ENCODE measurements around the gene SUSD6. TPM values are rescaled to one million over a fixed set of nuclear protein-coding genes. Genes with fewer than 3 reads are reported as not detected.

SUSD6 gene
- total and polyA plus RNA-seq, 4 donors, result 6.8 to 10.8 (median 7.6) TPM

- no peaks in the 10 kb centered on the region for H3K9me3 ChIP-seq (ENCODE audit: control insufficient read depth in 4 of 4, low read length in 3 of 4)
- no peaks in the 10 kb centered on the region for H3K36me3 ChIP-seq (ENCODE audit: control insufficient read depth in 4 of 4, insufficient read depth in 3 of 4, low read depth in 1 of 4, low read length in 3 of 4)
- peaks cover 3 to 66% (median 54%) of the 10 kb centered on the region in 4 donors for H3K4me1 ChIP-seq (ENCODE audit: control insufficient read depth in 4 of 4, insufficient read depth in 4 of 4, low read length in 3 of 4)
- H3K27me3 ChIP-seq (ENCODE audit: control insufficient read depth in 4 of 4, insufficient read depth in 4 of 4, low read length in 3 of 4), result no peaks in the 10 kb centered on the region
- TF ChIP-seq HNF4G (IDR thresholded peaks at IDR 0.05) (no peak), MAX (IDR thresholded peaks at IDR 0.05) (peak; percentile 16)
- peak overlapping the region; percentile 83 to 84 for H3K27ac ChIP-seq (ENCODE audit: low read depth in 1 of 2, low read length in 2 of 2)
- no peak overlapping the region for H3K4me3 ChIP-seq (ENCODE audit: low read depth in 1 of 3, low read length in 3 of 3)
- no peak overlapping the region for H3K9ac ChIP-seq (ENCODE audit: low read depth in 1 of 2, low read length in 2 of 2)
- DNase-seq (ENCODE audit: low spot score), result no peak
- WGBS, result 28% methylated on average over 2 of the region's 2 CpGs
Measured at GRCh38 chr14:69614592-69614991, 3.2 kb downstream of the SUSD6 start.

- WGBS, result 68% methylated on average over 5 of the region's 5 CpGs
- peak overlapping the region; percentile 83 to 84 for H3K27ac ChIP-seq (ENCODE audit: low read depth in 1 of 2, low read length in 2 of 2)
- no peaks in the 10 kb centered on the region for H3K9me3 ChIP-seq (ENCODE audit: control insufficient read depth in 4 of 4, low read length in 3 of 4)
- no peak overlapping the region for H3K4me3 ChIP-seq (ENCODE audit: low read depth in 1 of 3, low read length in 3 of 3)
- DNase-seq (ENCODE audit: low spot score), result no peak
- H3K4me1 ChIP-seq (ENCODE audit: control insufficient read depth in 4 of 4, insufficient read depth in 4 of 4, low read length in 3 of 4), result peaks cover 5 to 68% (median 54%) of the 10 kb centered on the region in 4 donors
- H3K36me3 ChIP-seq (ENCODE audit: control insufficient read depth in 4 of 4, insufficient read depth in 3 of 4, low read depth in 1 of 4, low read length in 3 of 4), result no peaks in the 10 kb centered on the region
- no peaks in the 10 kb centered on the region for H3K27me3 ChIP-seq (ENCODE audit: control insufficient read depth in 4 of 4, insufficient read depth in 4 of 4, low read length in 3 of 4)
- TF ChIP-seq RXRA (IDR thresholded peaks at IDR 0.05) (no peak), EGR1 (IDR thresholded peaks at IDR 0.05; ENCODE audit: low read depth in 2 of 2) (no peak), REST (IDR thresholded peaks at IDR 0.05) (no peak), HNF4A (conservative IDR thresholded peaks at IDR 0.05) (no peak), CTCF (IDR thresholded peaks at IDR 0.05; ENCODE audit: low read depth, low read length, missing input control) (no peak), RAD21 (IDR thresholded peaks at IDR 0.05) (no peak), FOXA1 (IDR thresholded peaks at IDR 0.05) (no peak), HNF4G (IDR thresholded peaks at IDR 0.05) (no peak), JUND (IDR thresholded peaks at IDR 0.05) (no peak), MAX (IDR thresholded peaks at IDR 0.05) (no peak)
- TF ChIP-seq, protein P1, sequence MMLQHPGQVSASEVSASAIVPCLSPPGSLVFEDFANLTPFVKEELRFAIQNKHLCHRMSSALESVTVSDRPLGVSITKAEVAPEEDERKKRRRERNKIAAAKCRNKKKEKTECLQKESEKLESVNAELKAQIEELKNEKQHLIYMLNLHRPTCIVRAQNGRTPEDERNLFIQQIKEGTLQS (IDR thresholded peaks at IDR 0.05), result no peak
- TF ChIP-seq, protein P2, sequence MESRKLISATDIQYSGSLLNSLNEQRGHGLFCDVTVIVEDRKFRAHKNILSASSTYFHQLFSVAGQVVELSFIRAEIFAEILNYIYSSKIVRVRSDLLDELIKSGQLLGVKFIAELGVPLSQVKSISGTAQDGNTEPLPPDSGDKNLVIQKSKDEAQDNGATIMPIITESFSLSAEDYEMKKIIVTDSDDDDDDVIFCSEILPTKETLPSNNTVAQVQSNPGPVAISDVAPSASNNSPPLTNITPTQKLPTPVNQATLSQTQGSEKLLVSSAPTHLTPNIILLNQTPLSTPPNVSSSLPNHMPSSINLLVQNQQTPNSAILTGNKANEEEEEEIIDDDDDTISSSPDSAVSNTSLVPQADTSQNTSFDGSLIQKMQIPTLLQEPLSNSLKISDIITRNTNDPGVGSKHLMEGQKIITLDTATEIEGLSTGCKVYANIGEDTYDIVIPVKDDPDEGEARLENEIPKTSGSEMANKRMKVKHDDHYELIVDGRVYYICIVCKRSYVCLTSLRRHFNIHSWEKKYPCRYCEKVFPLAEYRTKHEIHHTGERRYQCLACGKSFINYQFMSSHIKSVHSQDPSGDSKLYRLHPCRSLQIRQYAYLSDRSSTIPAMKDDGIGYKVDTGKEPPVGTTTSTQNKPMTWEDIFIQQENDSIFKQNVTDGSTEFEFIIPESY (IDR thresholded peaks at IDR 0.05), result no peak
- peak overlapping the region in 1 of 2 donors; percentile 47 for H3K9ac ChIP-seq (ENCODE audit: low read depth in 1 of 2, low read length in 2 of 2)
Measured at GRCh38 chr14:69615121-69615495, 3.7 kb downstream of the SUSD6 start.

All from liver (tissue), 9 donors.